ENCODE results near the gene DOC2A. TPM values are rescaled to one million over a fixed set of nuclear protein-coding genes. Genes with fewer than 3 reads are reported as not detected.

Gene DOC2A
- polyA plus RNA-seq, 1 donor from 2014 or later = 7.3 TPM

DNA sequence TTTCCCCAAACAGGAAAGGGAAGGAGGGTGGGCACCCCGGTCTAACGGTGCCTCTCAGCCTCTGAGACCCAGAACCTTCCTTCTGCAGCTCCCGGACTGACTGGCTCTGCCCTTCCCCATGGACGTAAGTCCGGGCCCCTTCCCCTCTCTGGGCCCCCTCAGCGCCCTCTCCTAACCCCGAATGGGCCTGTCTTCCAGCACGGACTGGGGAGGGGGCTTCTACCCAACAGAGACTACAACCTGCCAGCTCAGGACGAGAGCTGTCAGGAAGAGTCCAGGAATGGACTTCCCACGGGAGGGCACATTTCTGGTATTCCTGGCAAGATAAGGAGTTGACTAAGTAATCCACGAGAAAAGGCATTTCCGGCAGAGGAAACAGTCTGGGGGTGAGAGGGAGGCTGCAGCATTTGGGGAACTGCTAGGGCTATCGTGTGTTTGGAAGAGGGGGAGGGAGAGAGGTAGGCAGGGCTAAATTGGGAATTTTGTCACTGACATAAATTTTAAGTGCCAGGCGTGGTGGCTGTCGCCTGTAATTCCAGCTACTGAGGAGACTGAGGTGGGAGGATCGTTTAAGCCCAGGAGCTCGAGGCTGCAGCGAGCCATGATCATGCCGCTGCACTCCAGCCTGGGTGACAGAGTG is 42.7 kb upstream of the DOC2A start:
- TF ChIP-seq RAD21 (conservative IDR thresholded peaks at IDR 0.05) (no peak), MXI1 (conservative IDR thresholded peaks at IDR 0.05; ENCODE audit: poor library complexity, severe bottlenecking) (peak; percentile 21)
- no peaks in the 10 kb centered on the region for H3F3A ChIP-seq (ENCODE audit: insufficient read depth, low read length, poor library complexity, severe bottlenecking)
- peak overlapping the region; percentile 79 for H3K9ac ChIP-seq (ENCODE audit: low read length)
- no peaks in the 10 kb centered on the region for H3K36me3 ChIP-seq (ENCODE audit: insufficient read depth, low read length)
- peaks cover 10% of the 10 kb centered on the region for H3K79me2 ChIP-seq (replicated peaks; ENCODE audit: insufficient read depth, low read length)
- peak overlapping the region; percentile 24 for H3K27ac ChIP-seq (ENCODE audit: low read length)
- H2AFZ ChIP-seq (ENCODE audit: low read depth, low read length) = peak overlapping the region; percentile 56
- no peaks in the 10 kb centered on the region for H3K9me2 ChIP-seq (ENCODE audit: insufficient read depth, low read length)
- peak overlapping the region; percentile 95 for H3K4me3 ChIP-seq (ENCODE audit: low read length)
- no peaks in the 10 kb centered on the region for H4K20me1 ChIP-seq (ENCODE audit: insufficient read depth)
- H3K4me2 ChIP-seq (ENCODE audit: low read length) = peak overlapping the region; percentile 100
- no peaks in the 10 kb centered on the region for H3K27me3 ChIP-seq (ENCODE audit: insufficient read depth, low read depth, low read length)
- no peaks in the 10 kb centered on the region for H3K9me3 ChIP-seq (ENCODE audit: low read length)

DNA sequence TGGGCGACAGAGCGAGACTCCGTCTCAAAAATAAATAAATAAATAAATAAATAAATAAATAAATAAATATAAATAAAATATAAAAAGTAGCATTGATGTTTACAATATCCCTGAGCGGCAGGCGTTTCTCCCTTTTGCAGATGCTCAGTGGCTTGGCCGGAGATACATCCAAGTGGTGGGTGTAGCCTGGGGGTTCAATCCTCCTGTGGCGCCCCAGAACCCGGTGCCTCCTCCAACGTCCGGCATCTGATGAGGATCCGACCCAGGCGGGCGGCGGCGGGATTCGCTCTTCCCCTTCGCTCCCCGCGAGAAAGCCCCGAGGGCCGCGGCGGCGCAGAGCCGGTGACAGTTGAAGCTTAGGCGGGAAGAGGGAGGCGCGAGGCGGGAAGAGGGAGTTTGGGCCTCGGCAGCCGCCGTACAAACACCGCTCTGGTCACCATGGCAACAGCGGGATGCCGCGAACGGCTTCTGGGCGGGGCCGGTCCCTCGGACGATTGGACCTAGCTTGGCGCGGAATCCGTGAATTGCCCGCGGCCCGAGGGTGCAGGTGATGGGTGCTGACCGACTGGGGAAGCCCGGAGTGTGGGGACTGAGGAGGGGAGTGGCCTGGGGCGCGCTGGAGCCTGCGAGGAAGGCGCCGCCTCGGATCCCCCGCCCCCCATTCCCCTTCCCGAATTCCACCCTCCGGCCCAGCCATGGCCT is 42.0 kb upstream of the DOC2A start:
- H3K27me3 ChIP-seq (ENCODE audit: insufficient read depth, low read depth, low read length) = no peaks in the 10 kb centered on the region
- peak overlapping the region; percentile 95 for H3K4me3 ChIP-seq (ENCODE audit: low read length)
- peak overlapping the region; percentile 79 for H3K9ac ChIP-seq (ENCODE audit: low read length)
- peak overlapping the region; percentile 24 for H3K27ac ChIP-seq (ENCODE audit: low read length)
- peak overlapping the region; percentile 100 for H3K4me2 ChIP-seq (ENCODE audit: low read length)
- H3K79me2 ChIP-seq (replicated peaks; ENCODE audit: insufficient read depth, low read length) = peaks cover 10% of the 10 kb centered on the region
- no peaks in the 10 kb centered on the region for H3K36me3 ChIP-seq (ENCODE audit: insufficient read depth, low read length)
- TF ChIP-seq, protein P1, sequence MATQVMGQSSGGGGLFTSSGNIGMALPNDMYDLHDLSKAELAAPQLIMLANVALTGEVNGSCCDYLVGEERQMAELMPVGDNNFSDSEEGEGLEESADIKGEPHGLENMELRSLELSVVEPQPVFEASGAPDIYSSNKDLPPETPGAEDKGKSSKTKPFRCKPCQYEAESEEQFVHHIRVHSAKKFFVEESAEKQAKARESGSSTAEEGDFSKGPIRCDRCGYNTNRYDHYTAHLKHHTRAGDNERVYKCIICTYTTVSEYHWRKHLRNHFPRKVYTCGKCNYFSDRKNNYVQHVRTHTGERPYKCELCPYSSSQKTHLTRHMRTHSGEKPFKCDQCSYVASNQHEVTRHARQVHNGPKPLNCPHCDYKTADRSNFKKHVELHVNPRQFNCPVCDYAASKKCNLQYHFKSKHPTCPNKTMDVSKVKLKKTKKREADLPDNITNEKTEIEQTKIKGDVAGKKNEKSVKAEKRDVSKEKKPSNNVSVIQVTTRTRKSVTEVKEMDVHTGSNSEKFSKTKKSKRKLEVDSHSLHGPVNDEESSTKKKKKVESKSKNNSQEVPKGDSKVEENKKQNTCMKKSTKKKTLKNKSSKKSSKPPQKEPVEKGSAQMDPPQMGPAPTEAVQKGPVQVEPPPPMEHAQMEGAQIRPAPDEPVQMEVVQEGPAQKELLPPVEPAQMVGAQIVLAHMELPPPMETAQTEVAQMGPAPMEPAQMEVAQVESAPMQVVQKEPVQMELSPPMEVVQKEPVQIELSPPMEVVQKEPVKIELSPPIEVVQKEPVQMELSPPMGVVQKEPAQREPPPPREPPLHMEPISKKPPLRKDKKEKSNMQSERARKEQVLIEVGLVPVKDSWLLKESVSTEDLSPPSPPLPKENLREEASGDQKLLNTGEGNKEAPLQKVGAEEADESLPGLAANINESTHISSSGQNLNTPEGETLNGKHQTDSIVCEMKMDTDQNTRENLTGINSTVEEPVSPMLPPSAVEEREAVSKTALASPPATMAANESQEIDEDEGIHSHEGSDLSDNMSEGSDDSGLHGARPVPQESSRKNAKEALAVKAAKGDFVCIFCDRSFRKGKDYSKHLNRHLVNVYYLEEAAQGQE (IDR thresholded peaks at IDR 0.05; ENCODE audit: borderline replicate concordance) = peak; percentile 53
- TF ChIP-seq MXI1 (conservative IDR thresholded peaks at IDR 0.05; ENCODE audit: poor library complexity, severe bottlenecking) (peak; percentile 76), TAF1 (IDR thresholded peaks at IDR 0.05; ENCODE audit: low read depth) (no peak), EZH2 (IDR thresholded peaks at IDR 0.05; ENCODE audit: borderline replicate concordance, insufficient read depth, low read length, poor library complexity, severe bottlenecking) (no peak), RAD21 (conservative IDR thresholded peaks at IDR 0.05) (no peak), EP300 (conservative IDR thresholded peaks at IDR 0.05; ENCODE audit: poor library complexity, severe bottlenecking) (peak; percentile 64), POLR2AphosphoS5 (IDR thresholded peaks at IDR 0.05) (peak; percentile 53), SMC3 (conservative IDR thresholded peaks at IDR 0.05; ENCODE audit: poor library complexity) (peak; percentile 18)
- TF ChIP-seq, protein P2, sequence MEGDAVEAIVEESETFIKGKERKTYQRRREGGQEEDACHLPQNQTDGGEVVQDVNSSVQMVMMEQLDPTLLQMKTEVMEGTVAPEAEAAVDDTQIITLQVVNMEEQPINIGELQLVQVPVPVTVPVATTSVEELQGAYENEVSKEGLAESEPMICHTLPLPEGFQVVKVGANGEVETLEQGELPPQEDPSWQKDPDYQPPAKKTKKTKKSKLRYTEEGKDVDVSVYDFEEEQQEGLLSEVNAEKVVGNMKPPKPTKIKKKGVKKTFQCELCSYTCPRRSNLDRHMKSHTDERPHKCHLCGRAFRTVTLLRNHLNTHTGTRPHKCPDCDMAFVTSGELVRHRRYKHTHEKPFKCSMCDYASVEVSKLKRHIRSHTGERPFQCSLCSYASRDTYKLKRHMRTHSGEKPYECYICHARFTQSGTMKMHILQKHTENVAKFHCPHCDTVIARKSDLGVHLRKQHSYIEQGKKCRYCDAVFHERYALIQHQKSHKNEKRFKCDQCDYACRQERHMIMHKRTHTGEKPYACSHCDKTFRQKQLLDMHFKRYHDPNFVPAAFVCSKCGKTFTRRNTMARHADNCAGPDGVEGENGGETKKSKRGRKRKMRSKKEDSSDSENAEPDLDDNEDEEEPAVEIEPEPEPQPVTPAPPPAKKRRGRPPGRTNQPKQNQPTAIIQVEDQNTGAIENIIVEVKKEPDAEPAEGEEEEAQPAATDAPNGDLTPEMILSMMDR (IDR thresholded peaks at IDR 0.05; ENCODE audit: poor library complexity, severe bottlenecking) = no peak
- H2AFZ ChIP-seq (ENCODE audit: low read depth, low read length) = peak overlapping the region; percentile 56
- no peaks in the 10 kb centered on the region for H3K9me3 ChIP-seq (ENCODE audit: low read length)
- H4K20me1 ChIP-seq (ENCODE audit: insufficient read depth) = no peaks in the 10 kb centered on the region
- H3F3A ChIP-seq (ENCODE audit: insufficient read depth, low read length, poor library complexity, severe bottlenecking) = no peaks in the 10 kb centered on the region
- no peaks in the 10 kb centered on the region for H3K9me2 ChIP-seq (ENCODE audit: insufficient read depth, low read length)

All from neural cell (in vitro differentiated cells).